HUES64 (cell line): Measurements from ENCODE around the gene SDCCAG8.

Source experiments
- H3K27ac ChIP-seq: 2 replicates; pipeline ENCODE4 v1.7.0; 2013; ENCODE audit warnings: low read depth, low read length, inconsistent platforms
- H3K27me3 ChIP-seq: 2 replicates; pipeline ENCODE4 v1.6.1; 2013; ENCODE audit warnings: mild to moderate bottlenecking, low read length; ENCODE audit not compliant: insufficient read depth
- H3K36me3 ChIP-seq: 2 replicates; pipeline ENCODE4 v1.6.1; 2013; ENCODE audit warnings: mild to moderate bottlenecking, low read length; ENCODE audit not compliant: insufficient read depth
- H3K4me1 ChIP-seq: 2 replicates; pipeline ENCODE4 v1.6.1; 2013; ENCODE audit warnings: mild to moderate bottlenecking, low read length, moderate library complexity; ENCODE audit not compliant: insufficient read depth
- H3K4me3 ChIP-seq: 2 replicates; pipeline ENCODE4 v1.5.1; 2013; ENCODE audit warnings: mild to moderate bottlenecking, low read length, moderate library complexity
- H3K9ac ChIP-seq: 2 replicates; pipeline ENCODE4 v1.6.1; 2013; ENCODE audit warnings: mild to moderate bottlenecking, low read depth, low read length
- H3K9me3 ChIP-seq: 2 replicates; pipeline ENCODE4 v1.6.1; 2013; ENCODE audit warnings: low read depth, low read length; ENCODE audit not compliant: insufficient read depth
- WGBS: fragments of 150-250, 120-280 bp; methylation state at CpG from one replicate; pipeline ENCODE4 v1.1.7; 2013; ENCODE audit warnings: missing lambda C conversion rate; 5-methylcytosine and 5-hydroxymethylcytosine counted together

The SDCCAG8 gene

DNA sequence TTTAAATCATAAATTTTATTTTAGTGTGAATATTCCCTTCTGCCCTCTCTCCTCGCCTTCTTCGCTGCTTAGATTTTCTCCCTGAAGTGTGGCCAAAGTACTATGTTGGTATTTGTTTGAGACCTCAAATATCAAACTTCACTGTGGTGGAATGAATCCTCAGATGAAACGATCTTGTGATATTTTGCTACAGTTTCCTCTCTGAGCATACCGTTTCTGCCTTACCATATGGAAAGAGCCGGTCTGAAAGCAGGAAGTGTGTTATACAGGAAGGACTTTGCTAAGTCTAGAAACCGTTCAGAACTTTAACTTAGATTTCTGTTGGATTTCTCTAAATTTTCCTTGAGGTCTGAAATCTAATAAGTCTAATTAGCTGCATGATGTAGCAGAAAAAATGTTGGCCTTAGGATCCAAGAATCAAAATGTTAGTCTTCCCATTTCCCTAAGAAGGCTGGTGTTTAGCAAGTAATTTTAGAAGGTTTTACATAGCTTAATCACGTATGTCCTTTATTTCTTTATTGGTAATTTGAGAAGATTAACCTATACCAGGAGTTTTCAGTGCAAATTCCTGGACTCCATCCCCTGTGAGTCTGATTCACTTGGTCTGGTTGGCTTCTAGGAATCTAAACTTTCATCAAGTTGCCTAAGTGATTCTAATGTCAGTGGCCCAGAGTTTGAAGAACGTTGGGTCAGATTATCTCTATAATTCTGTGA is 30.7 kb downstream of the SDCCAG8 start:
- no peak overlapping the region for H3K9ac ChIP-seq
- H3K27me3 ChIP-seq, result no peaks in the 10 kb centered on the region
- H3K4me1 ChIP-seq, result peaks cover 6% of the 10 kb centered on the region; the same call in 1 of the 2 replicates
- no peaks in the 10 kb centered on the region for H3K36me3 ChIP-seq
- whole genome bisulfite sequencing, result 75% methylated on average over 5 of the region's 8 CpGs
- H3K4me3 ChIP-seq, result no peak overlapping the region
- no peak overlapping the region for H3K27ac ChIP-seq
- no peaks in the 10 kb centered on the region for H3K9me3 ChIP-seq

- peaks cover 9% of the 10 kb centered on the region for H3K4me1 ChIP-seq
- no peak overlapping the region for H3K27ac ChIP-seq
- H3K4me3 ChIP-seq, result no peak overlapping the region
- no peak overlapping the region for H3K9ac ChIP-seq
- no peaks in the 10 kb centered on the region for H3K9me3 ChIP-seq
- no peaks in the 10 kb centered on the region for H3K27me3 ChIP-seq
- no peaks in the 10 kb centered on the region for H3K36me3 ChIP-seq
- 86% methylated on average over 2 of the region's 2 CpGs for WGBS
Observed at GRCh38 chr1:243287123-243287460, 31.3 kb downstream of the SDCCAG8 start.

GRCh38 chr1:243287652-243288051 is 31.8 kb downstream of the SDCCAG8 start:
- H3K9ac ChIP-seq, result no peak overlapping the region
- no peak overlapping the region for H3K27ac ChIP-seq
- WGBS, result no CpG with 5 or more reads among the region's 1 CpG

DNA sequence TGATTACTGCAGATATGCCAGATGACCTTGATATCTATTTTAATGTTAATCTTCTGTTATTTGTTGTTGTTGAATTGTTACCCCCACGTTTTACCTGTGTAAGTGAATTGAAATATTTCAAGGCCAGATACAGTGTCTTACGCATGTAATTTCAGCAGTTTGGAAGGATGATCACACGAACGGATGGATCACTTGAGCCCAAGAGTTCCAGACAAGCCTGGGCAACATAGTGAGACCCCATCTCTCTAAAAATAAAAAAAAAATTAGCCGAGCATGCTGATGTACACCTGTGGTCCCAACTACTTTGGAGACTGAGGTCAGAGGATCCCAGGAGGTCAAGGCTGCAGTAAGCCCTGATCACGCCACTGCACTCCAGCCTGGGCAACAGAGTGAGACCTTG is 32.2 kb downstream of the SDCCAG8 start:
- Histone ChIP-seq H3K27ac (no peak overlapping the region), H3K4me1 (peaks cover 13% of the 10 kb centered on the region), H3K9ac (no peak overlapping the region), H3K27me3 (no peaks in the 10 kb centered on the region), H3K4me3 (no peak overlapping the region), H3K36me3 (no peaks in the 10 kb centered on the region), H3K9me3 (no peaks in the 10 kb centered on the region)
- WGBS, result 92% methylated on average over 6 of the region's 6 CpGs

More at GRCh38 chr1:243287652-243288051, 31.8 kb downstream of the SDCCAG8 start:
- Histone ChIP-seq H3K36me3 (no peaks in the 10 kb centered on the region), H3K4me1 (peaks cover 13% of the 10 kb centered on the region), H3K4me3 (no peak overlapping the region), H3K27me3 (no peaks in the 10 kb centered on the region), H3K9me3 (no peaks in the 10 kb centered on the region)

DNA sequence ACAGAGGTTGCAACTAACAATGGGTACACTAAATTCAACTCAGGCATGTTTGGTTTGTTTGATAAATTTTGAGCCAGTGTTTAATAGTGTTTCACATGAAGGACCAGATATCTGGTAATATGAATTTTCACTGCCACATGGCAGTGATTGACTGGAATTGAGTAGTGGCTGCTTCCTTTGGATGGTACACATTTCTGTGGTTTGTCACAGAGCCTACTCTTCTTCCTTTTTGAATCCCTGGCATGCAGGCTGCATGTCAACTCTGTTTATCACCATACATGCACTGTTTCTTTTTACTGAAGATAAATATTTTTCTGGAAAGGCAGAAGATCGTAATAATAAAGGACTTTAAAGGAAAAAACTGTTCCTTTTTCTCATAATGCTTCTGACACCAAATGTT is 35.5 kb downstream of the SDCCAG8 start:
- Histone ChIP-seq H3K9me3 (no peaks in the 10 kb centered on the region), H3K4me1 (peaks cover 13% of the 10 kb centered on the region), H3K36me3 (no peaks in the 10 kb centered on the region), H3K27ac (no peak overlapping the region), H3K9ac (no peak overlapping the region), H3K27me3 (no peaks in the 10 kb centered on the region), H3K4me3 (no peak overlapping the region)
- WGBS, result 100% methylated on average over 1 of the region's 1 CpG

DNA sequence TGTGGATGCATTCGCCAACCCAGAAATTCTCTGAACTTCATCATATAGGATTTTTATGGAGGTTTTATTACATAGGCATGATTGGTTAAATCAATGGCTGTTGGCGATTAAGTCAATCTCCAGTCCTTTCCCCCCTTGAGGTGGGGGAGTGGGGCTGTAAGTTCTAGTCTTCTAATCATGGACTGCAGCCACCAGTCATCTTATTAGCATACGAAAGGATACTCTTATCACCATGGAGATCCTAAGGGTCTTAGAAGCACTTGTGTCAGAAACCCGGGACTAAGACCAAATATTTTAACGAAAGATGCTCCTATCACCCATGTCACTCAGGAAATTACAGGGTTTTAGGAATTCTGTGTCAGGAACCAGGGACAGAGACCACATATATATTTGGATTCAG is 36.3 kb downstream of the SDCCAG8 start:
- 74% methylated on average over 5 of the region's 5 CpGs for WGBS

GRCh38 chr1:243293941-243294722 is 38.3 kb downstream of the SDCCAG8 start:
- Histone ChIP-seq H3K27ac (no peak overlapping the region), H3K36me3 (no peaks in the 10 kb centered on the region)
- WGBS, result 86% methylated on average over 2 of the region's 4 CpGs

More for the DNA sequence above, 36.3 kb downstream of the SDCCAG8 start:
- peaks cover 13% of the 10 kb centered on the region for H3K4me1 ChIP-seq
- no peak overlapping the region for H3K27ac ChIP-seq
- H3K4me3 ChIP-seq, result no peak overlapping the region
- no peak overlapping the region for H3K9ac ChIP-seq
- no peaks in the 10 kb centered on the region for H3K36me3 ChIP-seq
- H3K27me3 ChIP-seq, result no peaks in the 10 kb centered on the region
- H3K9me3 ChIP-seq, result no peaks in the 10 kb centered on the region

GRCh38 chr1:243294723-243295121 is 38.9 kb downstream of the SDCCAG8 start:
- Histone ChIP-seq H3K9me3 (no peaks in the 10 kb centered on the region), H3K27ac (no peak overlapping the region), H3K27me3 (no peaks in the 10 kb centered on the region), H3K4me1 (peaks cover 13% of the 10 kb centered on the region), H3K36me3 (no peaks in the 10 kb centered on the region), H3K9ac (no peak overlapping the region), H3K4me3 (no peak overlapping the region)
- 91% methylated on average over 1 of the region's 3 CpGs for WGBS

More at GRCh38 chr1:243293941-243294722, 38.3 kb downstream of the SDCCAG8 start:
- H3K4me1 ChIP-seq, result peaks cover 13% of the 10 kb centered on the region
- H3K9ac ChIP-seq, result no peak overlapping the region
- H3K27me3 ChIP-seq, result no peaks in the 10 kb centered on the region
- H3K4me3 ChIP-seq, result no peak overlapping the region
- no peaks in the 10 kb centered on the region for H3K9me3 ChIP-seq

- H3K36me3 ChIP-seq, result no peaks in the 10 kb centered on the region
- H3K27ac ChIP-seq, result no peak overlapping the region
- H3K27me3 ChIP-seq, result no peaks in the 10 kb centered on the region
- no peaks in the 10 kb centered on the region for H3K9me3 ChIP-seq
- H3K4me3 ChIP-seq, result no peak overlapping the region
- H3K4me1 ChIP-seq, result peaks cover under 1% of the 10 kb centered on the region; the same call in 1 of the 2 replicates
- no peak overlapping the region for H3K9ac ChIP-seq
- WGBS, result 92% methylated on average over 1 of the region's 1 CpG
Observed at GRCh38 chr1:243299069-243299468, 43.2 kb downstream of the SDCCAG8 start.

GRCh38 chr1:243301059-243301458 is 45.2 kb downstream of the SDCCAG8 start:
- Histone ChIP-seq H3K27me3 (no peaks in the 10 kb centered on the region), H3K36me3 (no peaks in the 10 kb centered on the region), H3K4me1 (peaks cover under 1% of the 10 kb centered on the region; the same call in 1 of the 2 replicates), H3K27ac (no peak overlapping the region), H3K4me3 (no peak overlapping the region), H3K9ac (no peak overlapping the region), H3K9me3 (no peaks in the 10 kb centered on the region)
- 97% methylated on average over 1 of the region's 2 CpGs for WGBS

DNA sequence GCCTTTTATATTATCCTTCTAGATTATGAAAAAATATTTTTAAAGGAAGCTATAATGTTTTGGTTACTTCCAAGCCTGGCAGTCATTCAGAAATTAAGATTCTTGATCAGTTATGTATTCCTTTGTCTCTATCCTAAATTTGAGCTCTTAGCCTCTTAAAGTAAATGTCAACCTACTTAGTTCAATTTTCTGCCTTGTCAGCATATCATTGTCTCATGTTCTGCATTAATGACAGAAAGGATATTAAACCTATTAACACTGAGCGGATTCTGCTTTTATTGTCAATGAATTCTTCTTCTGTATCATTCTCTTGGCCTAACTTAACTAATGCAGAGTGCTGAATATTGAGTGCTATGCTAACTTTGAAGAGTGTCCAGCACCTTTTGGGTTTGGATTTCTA is 56.0 kb downstream of the SDCCAG8 start:
- Histone ChIP-seq H3K9ac (no peak overlapping the region), H3K9me3 (no peaks in the 10 kb centered on the region), H3K4me3 (no peak overlapping the region), H3K4me1 (peaks cover 30% of the 10 kb centered on the region), H3K27me3 (no peaks in the 10 kb centered on the region), H3K27ac (no peak overlapping the region), H3K36me3 (no peaks in the 10 kb centered on the region)
- 100% methylated on average over 1 of the region's 1 CpG for WGBS
